ENCODE results near the gene INSL3.

GRCh38 chr19:17805427-17805826 lies 15.9 kb downstream of the INSL3 start:
- no peak for TF ChIP-seq EZH2 (IDR thresholded peaks at IDR 0.05; ENCODE audit: borderline replicate concordance, low read depth, low read length, severe bottlenecking)
- no peak for TF ChIP-seq CTCF (IDR thresholded peaks at IDR 0.05; ENCODE audit: extremely low read depth in 1 of 2, insufficient read depth in 1 of 2, low read depth in 1 of 2, low read length in 2 of 2)
- TF ChIP-seq POLR2A (IDR thresholded peaks at IDR 0.05; ENCODE audit: low read depth, low read length): no peak
- no peak for TF ChIP-seq MAX (IDR thresholded peaks at IDR 0.05; ENCODE audit: insufficient read depth, insufficient read length)
- TF ChIP-seq FOS (IDR thresholded peaks at IDR 0.05; ENCODE audit: borderline replicate concordance, insufficient read depth, low read length): no peak
- no peak for TF ChIP-seq POLR2AphosphoS5 (IDR thresholded peaks at IDR 0.05; ENCODE audit: insufficient read depth, low read depth, low read length)
- no peak for TF ChIP-seq MYC (IDR thresholded peaks at IDR 0.05; ENCODE audit: low read depth, low read length)
- TF ChIP-seq JUN (IDR thresholded peaks at IDR 0.05; ENCODE audit: borderline replicate concordance, insufficient read depth, insufficient read length, low read depth): no peak
- TF ChIP-seq GATA2 (IDR thresholded peaks at IDR 0.05; ENCODE audit: insufficient read depth, insufficient read length, low read depth, low read length): no peak
